ENCODE data around the gene MANF.

DNA sequence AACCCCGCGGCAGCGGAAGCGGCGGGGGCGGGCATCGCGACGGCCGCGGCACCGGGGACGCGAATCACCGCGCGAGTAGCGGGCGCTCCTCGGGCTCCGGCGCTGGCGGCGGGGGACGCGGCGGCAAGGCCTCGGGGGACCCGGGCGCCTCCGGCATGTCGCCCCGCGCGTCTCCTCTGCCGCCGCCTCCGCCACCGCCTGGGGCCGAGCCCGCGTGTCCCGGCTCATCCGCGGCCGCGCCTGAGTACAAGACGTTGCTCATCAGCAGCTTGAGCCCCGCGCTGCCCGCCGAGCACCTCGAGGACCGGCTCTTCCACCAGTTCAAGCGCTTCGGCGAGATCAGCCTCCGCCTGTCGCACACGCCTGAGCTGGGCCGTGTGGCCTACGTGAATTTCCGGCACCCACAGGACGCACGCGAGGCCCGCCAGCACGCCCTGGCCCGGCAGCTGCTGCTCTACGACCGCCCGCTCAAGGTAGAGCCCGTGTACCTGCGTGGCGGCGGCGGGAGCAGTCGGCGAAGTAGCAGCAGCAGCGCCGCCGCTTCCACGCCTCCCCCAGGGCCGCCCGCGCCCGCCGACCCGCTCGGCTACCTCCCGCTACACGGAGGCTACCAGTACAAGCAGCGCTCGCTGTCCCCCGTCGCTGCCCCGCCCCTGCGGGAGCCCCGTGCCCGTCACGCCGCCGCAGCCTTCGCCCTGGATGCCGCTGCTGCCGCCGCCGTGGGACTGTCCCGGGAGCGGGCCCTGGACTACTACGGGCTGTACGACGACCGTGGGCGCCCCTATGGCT is 6.7 kb downstream of the MANF start:
- TF ChIP-seq POLR2A (IDR thresholded peaks at IDR 0.05; ENCODE audit: low read depth, low read length) (no peak), POLR2AphosphoS5 (IDR thresholded peaks at IDR 0.05; ENCODE audit: low read depth, low read length) (no peak; the same call in 1 of the 2 replicates), TAF1 (IDR thresholded peaks at IDR 0.05; ENCODE audit: borderline replicate concordance, low read depth, low read length) (no peak)

Data from GM12892 (cell line).